ENCODE data around the gene ELOVL6.
A peak's percentile ranks its signal among the peaks of the same experiment; 100 is the strongest.

ELOVL6 gene

GRCh38 chr4:110211007-110211769, 12.8 kb upstream of the ELOVL6 start:
- CTCF ChIA-PET: interaction anchor here (0.6 to 1.0 kb wide), 7 partner anchors 29 to 872 kb away, joined by 3 read pairs; no protein-coding TSS in a partner anchor
- peak; percentile 88 for TF ChIP-seq CTCF (conservative IDR thresholded peaks at IDR 0.05; ENCODE audit: low read depth)
- POLR2A ChIA-PET (ENCODE audit: low non-redundant PET): no interaction called here
- DNase-seq (ENCODE audit: low spot score): peak; percentile 49
- H3K27ac ChIP-seq: no peak overlapping the region

GRCh38 chr4:110208419-110208818, 10.0 kb upstream of the ELOVL6 start:
- no peak overlapping the region for H3K27ac ChIP-seq
- DNase-seq (ENCODE audit: low spot score): no peak
- no peak for TF ChIP-seq CTCF (conservative IDR thresholded peaks at IDR 0.05; ENCODE audit: low read depth)
- ChIA-PET POLR2A (ENCODE audit: low non-redundant PET) (no interaction called here), CTCF (no interaction called here)

GRCh38 chr4:110207233-110207632, 8.8 kb upstream of the ELOVL6 start:
- CTCF ChIA-PET: no interaction called here
- TF ChIP-seq CTCF (conservative IDR thresholded peaks at IDR 0.05; ENCODE audit: low read depth): no peak
- no peak for DNase-seq (ENCODE audit: low spot score)
- no peak overlapping the region for H3K27ac ChIP-seq
- POLR2A ChIA-PET (ENCODE audit: low non-redundant PET): no interaction called here

- CTCF ChIA-PET: no interaction called here
- POLR2A ChIA-PET (ENCODE audit: low non-redundant PET): no interaction called here
- TF ChIP-seq CTCF (conservative IDR thresholded peaks at IDR 0.05; ENCODE audit: low read depth): no peak
Measured at GRCh38 chr4:110202024-110202423, 3.6 kb upstream of the ELOVL6 start.

GRCh38 chr4:110201502-110201901, 3.1 kb upstream of the ELOVL6 start:
- no peak for TF ChIP-seq CTCF (conservative IDR thresholded peaks at IDR 0.05; ENCODE audit: low read depth)
- ChIA-PET CTCF (no interaction called here), POLR2A (ENCODE audit: low non-redundant PET) (no interaction called here)
- no peak overlapping the region for H3K27ac ChIP-seq
- DNase-seq (ENCODE audit: low spot score): no peak

More at GRCh38 chr4:110202024-110202423, 3.6 kb upstream of the ELOVL6 start:
- DNase-seq (ENCODE audit: low spot score): no peak
- no peak overlapping the region for H3K27ac ChIP-seq

GRCh38 chr4:110200689-110201088, 2.3 kb upstream of the ELOVL6 start:
- CTCF ChIA-PET: no interaction called here
- no peak for DNase-seq (ENCODE audit: low spot score)
- POLR2A ChIA-PET (ENCODE audit: low non-redundant PET): no interaction called here

More at GRCh38 chr4:110200689-110201088, 2.3 kb upstream of the ELOVL6 start:
- no peak overlapping the region for H3K27ac ChIP-seq
- no peak for TF ChIP-seq CTCF (conservative IDR thresholded peaks at IDR 0.05; ENCODE audit: low read depth)

All from RWPE1 (cell line).